H1 (cell line): Measurements from ENCODE around the gene C17orf107. TPM values are rescaled to one million over a fixed set of nuclear protein-coding genes. Genes with fewer than 3 reads are reported as not detected.

Experiments
- CTCF ChIA-PET: fragments of 300-600 bp; sonication (Branson Sonifier 250); formaldehyde crosslinking; loops from one replicate; lab custom pipeline; 2021; ENCODE audit not compliant: partially characterized antibody; lab: Charles Lee
- POLR2A ChIA-PET: fragments of 300-600 bp; sonication (Branson Sonifier 250); formaldehyde crosslinking; loops from one replicate; lab custom pipeline; 2021; ENCODE audit warnings: inconsistent platforms; ENCODE audit not compliant: partially characterized antibody; lab: Charles Lee
- DNase-seq, 2 experiments: peaks; one replicate each; pipeline versions ENCODE4 v3.0.0 to v3.0.0-alpha.2; 2010 to 2022; ENCODE audit warnings: low spot score in 2 of 2, low read depth in 1 of 2, mixed read lengths in 1 of 2
- FAIRE-seq: peaks from 2 replicates; lab custom pipeline; 2011; peaks lifted over from hg19 to GRCh38; lab: Jason Lieb, UNC
- H2AFZ ChIP-seq: 2 replicates; pipeline ENCODE4 v1.8.1; 2012; ENCODE audit warnings: low read length, inconsistent platforms
- H2AK5ac ChIP-seq: 2 replicates; pipeline ENCODE4 v1.6.1; 2013; ENCODE audit warnings: low read depth, low read length
- H2BK120ac ChIP-seq: replicated peaks from 2 replicates; pipeline ENCODE3; 2013; ENCODE audit warnings: low read depth, low read length, inconsistent platforms
- H2BK12ac ChIP-seq: 2 replicates; pipeline ENCODE4 v1.6.1; 2013; ENCODE audit warnings: low read depth, low read length
- H2BK15ac ChIP-seq: 2 replicates; pipeline ENCODE4 v1.6.1; 2013; ENCODE audit warnings: low read length
- H2BK20ac ChIP-seq: 2 replicates; pipeline ENCODE4 v1.6.1; 2013; ENCODE audit warnings: low read length
- H2BK5ac ChIP-seq: 2 replicates; pipeline ENCODE4 v1.6.1; 2013; ENCODE audit warnings: low read depth, low read length
- H3K14ac ChIP-seq: 2 replicates; pipeline ENCODE4 v1.6.1; 2013; ENCODE audit warnings: inconsistent platforms; ENCODE audit not compliant: insufficient read length
- H3K18ac ChIP-seq: 2 replicates; pipeline ENCODE4 v1.6.1; 2013; ENCODE audit warnings: low read length; ENCODE audit errors: extremely low read depth
- H3K23ac ChIP-seq: 2 replicates; pipeline ENCODE4 v1.6.1; 2013; ENCODE audit warnings: inconsistent platforms; ENCODE audit not compliant: insufficient read length
- H3K23me2 ChIP-seq: 2 replicates; pipeline ENCODE4 v1.6.1; 2013; ENCODE audit warnings: low read depth, low read length
- H3K27ac ChIP-seq: 2 replicates; pipeline ENCODE4 v1.6.1; 2011; ENCODE audit warnings: low read depth, low read length, inconsistent platforms
- H3K27me3 ChIP-seq, 4 experiments: replicated peaks in 1 of 4; 1 replicate in 1 of 4; 2 replicates in 3 of 4; pipeline versions ENCODE4 v1.6.1 to v1.8.1; 2011 to 2013; ENCODE audit warnings: low read length in 3 of 4, mild to moderate bottlenecking in 3 of 4, inconsistent platforms in 2 of 4, mixed read lengths in 2 of 4, moderate library complexity in 1 of 4; ENCODE audit not compliant: control insufficient read depth in 3 of 4, insufficient read depth in 3 of 4; ENCODE audit errors: extremely low read depth in 1 of 4
- H3K36me3 ChIP-seq, 4 experiments: 2 replicates each; pipeline versions ENCODE4 v1.6.1 to v1.8.1; 2011 to 2013; ENCODE audit warnings: mild to moderate bottlenecking in 4 of 4, low read length in 3 of 4, moderate library complexity in 2 of 4, control low read depth in 1 of 4, inconsistent platforms in 1 of 4; ENCODE audit not compliant: insufficient read depth in 4 of 4, control insufficient read depth in 2 of 4
- H3K4ac ChIP-seq: replicated peaks from 2 replicates; pipeline ENCODE3; 2013; ENCODE audit warnings: low read length, low read depth, mixed read lengths, inconsistent platforms; ENCODE audit not compliant: insufficient read length
- H3K4me1 ChIP-seq, 4 experiments: replicated peaks in 1 of 4; 1 replicate in 1 of 4; 2 replicates in 3 of 4; pipeline versions ENCODE4 v1.6.1 to v1.8.1; 2011 to 2013; ENCODE audit warnings: low read length in 3 of 4, inconsistent platforms in 2 of 4, mixed read lengths in 1 of 4; ENCODE audit not compliant: insufficient read depth in 4 of 4, control insufficient read depth in 3 of 4
- H3K4me2 ChIP-seq, 2 experiments: 2 replicates each; pipeline versions ENCODE4 v1.6.1 to v1.8.1; 2011 to 2013; ENCODE audit warnings: low read depth in 2 of 2, low read length in 2 of 2, control low read depth in 1 of 2, inconsistent platforms in 1 of 2, mild to moderate bottlenecking in 1 of 2; ENCODE audit not compliant: insufficient read depth in 1 of 2
- H3K4me3 ChIP-seq, 4 experiments: fragments of 200-600, 300-600 bp in 1 of 4; sonication (generic), shearing (Covaris generic), sonication (Bioruptor Twin) in 1 of 4; 2 replicates each; pipeline versions ENCODE4 v1.5.1 to v1.8.1; 2011 to 2016; ENCODE audit warnings: low read length in 4 of 4, low read depth in 3 of 4, control low read depth in 2 of 4, inconsistent platforms in 2 of 4, mild to moderate bottlenecking in 2 of 4, mixed read lengths in 1 of 4, moderate library complexity in 1 of 4; ENCODE audit not compliant: insufficient read depth in 2 of 4; ENCODE audit errors: extremely low read depth in 1 of 4
- H3K56ac ChIP-seq: replicated peaks from 2 replicates; pipeline ENCODE3; 2013; ENCODE audit warnings: low read depth, mild to moderate bottlenecking, mixed read lengths, low read length, inconsistent platforms; ENCODE audit not compliant: insufficient read length
- H3K79me1 ChIP-seq: 2 replicates; pipeline ENCODE4 v1.6.1; 2013; ENCODE audit warnings: low read depth, low read length, control low read depth
- H3K79me2 ChIP-seq, 2 experiments: 2 replicates each; pipeline versions ENCODE4 v1.6.1 to v1.8.1; 2012 to 2013; ENCODE audit warnings: low read length in 2 of 2, mild to moderate bottlenecking in 2 of 2, inconsistent platforms in 1 of 2; ENCODE audit not compliant: insufficient read depth in 2 of 2, control insufficient read depth in 1 of 2
- H3K9ac ChIP-seq, 4 experiments: replicated peaks in 1 of 4; 1 replicate in 1 of 4; 2 replicates in 3 of 4; pipeline versions ENCODE4 v1.6.1 to v1.8.1; 2011 to 2013; ENCODE audit warnings: low read depth in 3 of 4, low read length in 3 of 4, control low read depth in 2 of 4, mild to moderate bottlenecking in 2 of 4, moderate library complexity in 2 of 4, inconsistent platforms in 1 of 4; ENCODE audit errors: extremely low read depth in 1 of 4
- H3K9me3 ChIP-seq, 2 experiments: 2 replicates each; pipeline versions ENCODE4 v1.6.1 to v1.8.1; 2012 to 2013; ENCODE audit warnings: mild to moderate bottlenecking in 2 of 2, moderate library complexity in 2 of 2, control low read depth in 1 of 2, inconsistent platforms in 1 of 2, low read depth in 1 of 2, low read length in 1 of 2, mixed read lengths in 1 of 2; ENCODE audit not compliant: insufficient read depth in 2 of 2
- H4K20me1 ChIP-seq, 2 experiments: replicated peaks in 1 of 2; 2 replicates each; pipeline versions ENCODE3 to v1.8.1; 2011 to 2013; ENCODE audit warnings: inconsistent platforms in 2 of 2, low read length in 2 of 2, mild to moderate bottlenecking in 1 of 2; ENCODE audit not compliant: insufficient read depth in 2 of 2, control insufficient read depth in 1 of 2
- H4K5ac ChIP-seq: 2 replicates; pipeline ENCODE4 v1.6.1; 2013; ENCODE audit warnings: low read length, low read depth, mixed read lengths, inconsistent platforms; ENCODE audit not compliant: insufficient read length
- H4K8ac ChIP-seq: 2 replicates; pipeline ENCODE4 v1.8.0; 2013; ENCODE audit warnings: mild to moderate bottlenecking, moderate library complexity, low read length, inconsistent platforms; ENCODE audit not compliant: insufficient read depth; ENCODE audit errors: extremely low read depth
- H4K91ac ChIP-seq: replicated peaks from 2 replicates; pipeline ENCODE3; 2013; ENCODE audit warnings: low read length, mixed read lengths, inconsistent platforms; ENCODE audit not compliant: insufficient read length
- BCL11A ChIP-seq, 2 experiments: IDR thresholded peaks; one replicate each; pipeline ENCODE4 v1.6.1; 2011; ENCODE audit warnings: low read depth in 2 of 2, low read length in 2 of 2, mild to moderate bottlenecking in 2 of 2
- EZH2 ChIP-seq: fragments of 200-600 bp; sonication (generic); IDR thresholded peaks from 2 replicates; pipeline ENCODE4 v1.7.1; 2012; ENCODE audit warnings: low read depth, mild to moderate bottlenecking, moderate library complexity, low read length, inconsistent platforms; ENCODE audit not compliant: severe bottlenecking
- KDM1A ChIP-seq: fragments of 200-600, 300-600 bp; sonication (generic); IDR thresholded peaks from 2 replicates; pipeline ENCODE4 v1.7.1; 2016; ENCODE audit warnings: mild to moderate bottlenecking, low read length, borderline replicate concordance
- POU5F1 ChIP-seq: IDR thresholded peaks from 2 replicates; pipeline ENCODE4 v1.6.1; 2011; ENCODE audit warnings: low read depth, mild to moderate bottlenecking, low read length, moderate library complexity
- RXRA ChIP-seq: IDR thresholded peaks from 2 replicates; pipeline ENCODE4 v1.6.1; 2011; ENCODE audit warnings: low read depth, mild to moderate bottlenecking, low read length, moderate library complexity; ENCODE audit not compliant: insufficient read depth
- SIX5 ChIP-seq: IDR thresholded peaks from 2 replicates; pipeline ENCODE4 v1.6.1; 2011; ENCODE audit warnings: mild to moderate bottlenecking, low read depth, low read length
- WGBS, 2 experiments: shearing (Covaris generic) in 1 of 2; methylation state at CpG; one replicate each; pipeline versions ENCODE4 v1.1.6 to v1.1.7; 2013 to 2015; ENCODE audit warnings: low lambda C conversion rate in 2 of 2, mixed read lengths in 2 of 2, inconsistent platforms in 1 of 2, low coverage in 1 of 2, missing lambda C conversion rate in 1 of 2; ENCODE audit not compliant: insufficient replicate concordance in 2 of 2, insufficient coverage in 1 of 2, insufficient read length in 1 of 2; ENCODE audit errors: extremely low coverage in 1 of 2, missing lambda C conversion rate in 1 of 2; 5-methylcytosine and 5-hydroxymethylcytosine counted together
- polyA plus RNA-seq, 7 experiments: library from polyadenylated mRNA; depleted of rRNA in 3 of 7; stranded (reverse) in 5 of 7; unstranded in 2 of 7; fragments of >200 nt in 5 of 7; fragments of 200-250 nt in 2 of 7; gene quantifications; 1 replicate in 5 of 7; 2 replicates in 1 of 7; 4 replicates in 1 of 7; pipeline versions ENCODE4 v1.2.1 to v1.2.3, GENCODE V29; 2011 to 2013; ENCODE audit warnings: missing spikeins in 2 of 7, mixed read lengths in 2 of 7
- total RNA-seq: library from RNA; stranded (reverse); fragmentation: NEBNext Ultra II Directional; extraction: Animal tissue kit (Norgen Biotek cat#: 25700); gene quantifications from 2 replicates; pipeline ENCODE4 v1.2.1, GENCODE V29; 2021

Gene C17orf107
- total and polyA plus RNA-seq, 2 of the 8 experiments (the other 6 are each of a cell fraction or from before 2014, with no cell fraction given) = 0.39 to 0.45 TPM

DNA sequence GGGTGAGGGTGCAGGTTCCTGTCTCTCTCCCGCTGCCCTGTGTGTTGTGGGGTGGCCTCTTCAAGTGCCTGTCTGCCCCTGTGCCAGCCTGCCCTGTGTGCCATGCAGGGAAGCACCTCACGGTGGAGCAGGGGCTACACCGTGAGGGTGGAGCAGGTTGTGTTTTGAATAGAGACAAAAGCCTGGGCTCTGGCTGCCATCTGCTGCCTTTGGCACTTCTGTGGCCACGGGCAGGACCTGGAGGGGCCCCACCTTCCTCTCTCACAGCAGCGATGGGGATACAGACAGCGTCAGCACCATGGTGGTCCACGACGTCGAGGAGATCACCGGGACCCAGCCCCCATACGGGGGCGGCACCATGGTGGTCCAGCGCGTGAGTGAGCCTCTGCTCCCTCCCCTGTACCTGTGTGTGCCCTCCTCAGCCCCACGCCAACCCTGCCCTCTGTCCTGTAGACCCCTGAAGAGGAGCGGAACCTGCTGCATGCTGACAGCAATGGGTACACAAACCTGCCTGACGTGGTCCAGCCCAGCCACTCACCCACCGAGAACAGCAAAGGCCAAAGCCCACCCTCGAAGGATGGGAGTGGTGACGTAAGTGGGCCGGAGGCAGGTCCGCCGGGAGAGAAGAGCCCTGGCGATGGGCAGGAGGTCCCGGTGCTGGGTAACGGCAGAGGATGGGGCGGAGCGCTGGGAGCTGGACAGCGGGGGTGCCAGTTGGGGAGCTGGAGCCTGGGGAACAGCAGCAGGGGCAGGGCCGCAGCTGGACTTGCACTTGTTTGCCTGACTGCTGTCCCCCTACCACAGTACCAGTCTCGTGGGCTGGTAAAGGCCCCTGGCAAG, 5.4 kb upstream of the C17orf107 start:
- Histone ChIP-seq H2BK20ac (no peak overlapping the region), H3K23me2 (no peaks in the 10 kb centered on the region), H3K36me3 (peaks cover 11 to 38% (median 34%) of the 10 kb centered on the region in 4 experiments), H3K4me2 (no peak overlapping the region), H3K4me3 (no peak overlapping the region), H3K9me3 (no peaks in the 10 kb centered on the region), H2BK12ac (no peak overlapping the region), H3K79me2 (no peaks in the 10 kb centered on the region), H3K4ac (no peak overlapping the region), H4K5ac (no peak overlapping the region), H4K8ac (no peak overlapping the region), H3K23ac (no peak overlapping the region), H3K9ac (no peak overlapping the region), H3K18ac (no peak overlapping the region), H2AK5ac (no peak overlapping the region), H2AFZ (no peak overlapping the region), H3K27ac (no peak overlapping the region), H2BK15ac (no peak overlapping the region), H3K4me1 (no peaks in the 10 kb centered on the region; a peak in 1 of 7 replicates), H4K20me1 (peaks cover 0 to 10% of the 10 kb centered on the region in 2 experiments), H3K14ac (no peak overlapping the region), H2BK5ac (no peak overlapping the region), H3K56ac (no peak overlapping the region), H3K27me3 (no peaks in the 10 kb centered on the region), H4K91ac (no peak overlapping the region), H2BK120ac (no peak overlapping the region), H3K79me1 (no peaks in the 10 kb centered on the region; the same call in 1 of the 2 replicates)
- 95% methylated on average over 31 of the region's 31 CpGs; no CpG with 5 or more reads in 1 of the 2 experiments for WGBS, 2 experiments
- TF ChIP-seq KDM1A = no peak
- TF ChIP-seq BCL11A (IDR thresholded peaks at IDR 0.05; ENCODE audit: low read depth in 2 of 2, low read length in 2 of 2) = no peak
- TF ChIP-seq EZH2 = no peak
- TF ChIP-seq RXRA = no peak
- no peak for TF ChIP-seq POU5F1
- no peak for TF ChIP-seq SIX5
- POLR2A ChIA-PET = no interaction called here
- FAIRE-seq (no peak), DNase-seq (no peak)
- CTCF ChIA-PET = interaction anchor here (0.6 to 3.2 kb wide), 11 partner anchors 9 to 161 kb away, joined by 3 to 17 read pairs (median 3); partner anchors contain the start of gene CHRNE
